Endothelial cell of umbilical vein (primary cell): Measurements from ENCODE around the gene FAM114A2.

Source experiments
- JUN ChIP-seq: IDR thresholded peaks from 2 replicates; pipeline ENCODE4 v1.6.1; 2011; ENCODE audit warnings: borderline replicate concordance, low read depth; ENCODE audit not compliant: insufficient read length, insufficient read depth
- MYC ChIP-seq: IDR thresholded peaks from one replicate; pipeline ENCODE4 v1.6.1; 2011; ENCODE audit warnings: mild to moderate bottlenecking, low read depth, low read length
- TF ChIP-seq, protein P1 (sequence below), 2 donors: IDR thresholded peaks; 1 replicate in 1 of 2; 2 replicates in 1 of 2; pipeline ENCODE4 v1.5.1; 2011; ENCODE audit warnings: low read length in 2 of 2, mild to moderate bottlenecking in 2 of 2, moderate library complexity in 2 of 2, control low read depth in 1 of 2, inconsistent platforms in 1 of 2, low read depth in 1 of 2; ENCODE audit not compliant: insufficient read depth in 1 of 2; ENCODE audit errors: extremely low read depth in 1 of 2

DNA sequence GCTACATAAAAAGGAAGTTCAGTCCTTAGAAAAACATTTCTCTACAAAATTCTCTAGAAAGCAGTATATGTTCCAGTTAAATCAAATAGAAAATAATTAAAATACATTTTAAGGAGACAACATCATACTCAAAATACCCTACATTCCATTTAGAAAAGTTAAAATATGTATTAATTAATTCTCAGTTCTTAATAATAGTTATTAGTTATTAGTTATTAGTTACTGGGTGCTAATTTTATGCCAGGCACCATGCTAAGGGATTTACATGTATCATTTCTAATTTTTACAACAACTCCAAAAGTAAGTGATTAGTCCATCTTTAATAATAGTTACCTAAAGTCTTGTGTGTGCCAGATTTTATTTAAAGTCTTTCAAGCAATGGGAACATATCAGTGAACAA lies 38.0 kb downstream of the FAM114A2 start:
- TF ChIP-seq MYC (no peak), JUN (no peak)
- TF ChIP-seq, protein P1, sequence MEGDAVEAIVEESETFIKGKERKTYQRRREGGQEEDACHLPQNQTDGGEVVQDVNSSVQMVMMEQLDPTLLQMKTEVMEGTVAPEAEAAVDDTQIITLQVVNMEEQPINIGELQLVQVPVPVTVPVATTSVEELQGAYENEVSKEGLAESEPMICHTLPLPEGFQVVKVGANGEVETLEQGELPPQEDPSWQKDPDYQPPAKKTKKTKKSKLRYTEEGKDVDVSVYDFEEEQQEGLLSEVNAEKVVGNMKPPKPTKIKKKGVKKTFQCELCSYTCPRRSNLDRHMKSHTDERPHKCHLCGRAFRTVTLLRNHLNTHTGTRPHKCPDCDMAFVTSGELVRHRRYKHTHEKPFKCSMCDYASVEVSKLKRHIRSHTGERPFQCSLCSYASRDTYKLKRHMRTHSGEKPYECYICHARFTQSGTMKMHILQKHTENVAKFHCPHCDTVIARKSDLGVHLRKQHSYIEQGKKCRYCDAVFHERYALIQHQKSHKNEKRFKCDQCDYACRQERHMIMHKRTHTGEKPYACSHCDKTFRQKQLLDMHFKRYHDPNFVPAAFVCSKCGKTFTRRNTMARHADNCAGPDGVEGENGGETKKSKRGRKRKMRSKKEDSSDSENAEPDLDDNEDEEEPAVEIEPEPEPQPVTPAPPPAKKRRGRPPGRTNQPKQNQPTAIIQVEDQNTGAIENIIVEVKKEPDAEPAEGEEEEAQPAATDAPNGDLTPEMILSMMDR (IDR thresholded peaks at IDR 0.05; ENCODE audit: extremely low read depth in 1 of 2, insufficient read depth in 1 of 2, low read depth in 1 of 2, low read length in 2 of 2), result no peak
